WI38 (cell line): ENCODE measurements around the gene ZNF180.
"Not testable (repeated sequence)": the region's sequence is repeated elsewhere in the genome, so short reads cannot be mapped to it uniquely, and the experiment has no call there.

Experiments used
- H3K4me3 ChIP-seq: 2 replicates; pipeline ENCODE4 v1.5.1; 2011; ENCODE audit warnings: low read depth, mild to moderate bottlenecking, control low read depth, low read length
- TF ChIP-seq, protein P1 (sequence below): IDR thresholded peaks from 2 replicates; pipeline ENCODE4 v1.5.1; 2012; ENCODE audit warnings: low read depth, mild to moderate bottlenecking, control low read depth, low read length

Gene ZNF180

DNA sequence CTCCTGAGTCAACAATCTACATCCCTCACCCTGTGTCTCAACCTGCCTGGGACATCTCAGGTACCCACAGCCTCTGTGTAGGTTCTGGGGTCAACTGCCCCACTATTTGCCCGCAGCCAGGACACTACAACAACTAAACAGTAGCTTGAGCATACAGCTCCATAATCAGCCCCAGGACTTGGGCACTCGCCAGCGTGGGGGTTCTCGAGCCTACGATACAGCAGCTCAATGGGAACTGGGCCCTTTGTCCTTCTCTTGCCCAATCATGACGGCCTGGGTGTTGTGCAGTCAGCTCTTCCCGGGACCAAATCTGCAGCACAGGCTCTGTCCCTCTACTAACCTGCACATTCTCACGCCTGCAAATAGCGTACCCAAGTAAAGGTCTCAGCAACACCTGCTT, 1.3 kb downstream of the ZNF180 start:
- TF ChIP-seq, protein P1, sequence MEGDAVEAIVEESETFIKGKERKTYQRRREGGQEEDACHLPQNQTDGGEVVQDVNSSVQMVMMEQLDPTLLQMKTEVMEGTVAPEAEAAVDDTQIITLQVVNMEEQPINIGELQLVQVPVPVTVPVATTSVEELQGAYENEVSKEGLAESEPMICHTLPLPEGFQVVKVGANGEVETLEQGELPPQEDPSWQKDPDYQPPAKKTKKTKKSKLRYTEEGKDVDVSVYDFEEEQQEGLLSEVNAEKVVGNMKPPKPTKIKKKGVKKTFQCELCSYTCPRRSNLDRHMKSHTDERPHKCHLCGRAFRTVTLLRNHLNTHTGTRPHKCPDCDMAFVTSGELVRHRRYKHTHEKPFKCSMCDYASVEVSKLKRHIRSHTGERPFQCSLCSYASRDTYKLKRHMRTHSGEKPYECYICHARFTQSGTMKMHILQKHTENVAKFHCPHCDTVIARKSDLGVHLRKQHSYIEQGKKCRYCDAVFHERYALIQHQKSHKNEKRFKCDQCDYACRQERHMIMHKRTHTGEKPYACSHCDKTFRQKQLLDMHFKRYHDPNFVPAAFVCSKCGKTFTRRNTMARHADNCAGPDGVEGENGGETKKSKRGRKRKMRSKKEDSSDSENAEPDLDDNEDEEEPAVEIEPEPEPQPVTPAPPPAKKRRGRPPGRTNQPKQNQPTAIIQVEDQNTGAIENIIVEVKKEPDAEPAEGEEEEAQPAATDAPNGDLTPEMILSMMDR, result no peak
- no peak overlapping the region; the same call in 1 of the 2 replicates for H3K4me3 ChIP-seq

DNA sequence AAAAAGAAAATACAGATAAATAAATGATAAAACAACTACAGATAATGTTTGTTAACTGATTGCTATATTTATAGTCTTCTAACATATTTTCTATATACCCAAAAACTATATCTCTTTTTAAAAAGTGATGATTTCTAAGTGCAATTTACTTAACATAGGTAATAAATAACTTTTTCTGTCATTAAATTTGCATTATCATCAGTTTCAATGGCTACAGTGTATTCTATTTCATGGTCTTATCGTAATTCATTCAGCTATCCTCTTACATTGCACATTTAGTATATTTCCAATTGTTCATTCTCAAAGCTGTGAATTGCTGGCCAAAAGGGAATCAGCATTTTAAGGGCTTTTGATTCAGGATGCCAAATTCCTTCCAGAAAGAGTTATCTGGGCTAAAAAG, 3.6 kb downstream of the ZNF180 start:
- TF ChIP-seq, protein P1, result no peak
- no peak overlapping the region for H3K4me3 ChIP-seq

DNA sequence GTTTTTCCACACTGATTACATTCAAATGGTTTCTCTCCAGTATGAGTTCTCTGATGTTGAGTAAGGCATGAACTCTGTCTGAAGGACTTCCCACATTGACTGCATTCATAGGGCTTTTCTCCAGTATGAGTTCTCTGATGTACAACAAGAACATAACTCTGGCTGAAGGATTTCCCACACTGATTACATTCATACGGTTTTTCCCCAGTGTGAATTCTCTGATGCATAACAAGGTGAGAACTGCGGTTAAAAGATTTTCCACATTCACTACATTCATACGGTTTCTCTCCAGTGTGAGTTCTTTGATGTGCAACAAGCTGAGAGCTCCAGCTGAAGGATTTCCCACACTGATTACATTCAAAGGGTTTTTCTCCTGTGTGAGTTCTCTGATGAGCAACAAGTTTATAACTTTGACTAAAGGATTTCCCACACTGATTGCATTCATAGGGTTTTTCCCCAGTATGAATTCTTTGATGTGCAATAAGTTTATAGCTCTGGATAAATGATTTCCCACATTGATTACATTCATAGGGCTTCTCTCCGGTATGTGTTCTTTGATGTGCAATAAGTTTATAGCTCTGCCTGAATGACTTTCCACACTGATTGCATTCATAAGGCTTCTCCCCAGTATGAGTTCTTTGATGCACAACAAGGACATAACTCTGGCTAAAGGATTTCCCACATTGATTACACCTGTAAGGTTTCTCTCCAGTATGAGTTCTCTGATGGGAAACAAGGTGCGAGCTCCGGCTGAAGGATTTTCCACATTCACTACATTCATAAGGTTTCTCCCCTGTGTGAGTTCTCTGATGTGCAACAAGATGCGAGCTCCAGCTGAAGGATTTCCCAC, 23.5 kb downstream of the ZNF180 start:
- H3K4me3 ChIP-seq, result no peak overlapping the region
- TF ChIP-seq, protein P1, result no peak

DNA sequence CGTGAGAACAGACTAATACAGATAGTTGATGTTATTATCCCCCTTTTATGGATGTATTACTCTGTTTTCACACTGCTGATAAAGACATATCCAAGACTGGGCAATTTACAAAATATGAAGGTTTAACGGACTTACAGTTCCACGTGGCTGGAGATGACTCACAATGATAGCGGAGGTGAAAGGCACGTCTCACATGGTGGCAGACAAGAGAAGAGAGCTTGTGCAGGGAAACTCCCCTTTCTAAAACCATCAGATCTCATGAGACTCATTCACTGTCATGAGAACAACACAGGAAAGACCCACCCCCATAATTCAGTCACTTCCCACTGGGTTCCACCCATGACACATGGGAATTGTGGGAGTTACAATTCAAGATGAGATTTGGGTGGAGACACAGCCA, 31.6 kb downstream of the ZNF180 start:
- H3K4me3 ChIP-seq, result not testable (repeated sequence)

DNA sequence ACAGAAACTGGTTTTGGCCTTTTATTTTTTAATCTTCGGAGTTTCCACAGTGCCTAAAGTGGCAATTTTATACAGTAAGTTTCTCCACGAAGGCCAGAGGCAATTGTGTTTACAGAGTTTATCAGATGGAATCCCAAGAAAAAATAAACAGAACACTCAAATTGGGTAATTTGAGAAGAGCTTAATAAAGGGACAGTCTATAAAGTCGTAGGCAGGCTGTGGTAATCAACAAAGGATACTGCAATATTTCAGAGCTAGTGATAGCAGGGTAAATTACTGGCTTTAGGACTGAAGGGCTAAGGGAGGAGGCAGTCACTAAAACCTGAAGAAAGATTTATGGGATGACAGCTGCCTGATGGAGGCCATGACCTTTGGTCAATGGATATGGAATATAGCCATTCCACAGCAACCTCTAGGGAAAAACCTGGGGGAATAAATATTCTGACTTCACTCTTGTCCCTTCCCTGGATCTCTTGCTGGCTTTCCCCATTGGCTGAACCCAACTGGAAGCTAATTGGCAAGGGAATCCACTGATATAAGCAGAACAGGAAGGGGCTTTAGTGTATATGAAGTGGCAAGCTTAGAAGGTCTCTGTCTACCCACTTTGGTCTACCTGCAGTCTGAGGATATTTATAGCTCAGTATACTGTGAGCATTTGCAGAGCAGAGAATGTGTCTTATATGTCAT, 37.6 kb downstream of the ZNF180 start:
- H3K4me3 ChIP-seq, result not testable (repeated sequence)

DNA sequence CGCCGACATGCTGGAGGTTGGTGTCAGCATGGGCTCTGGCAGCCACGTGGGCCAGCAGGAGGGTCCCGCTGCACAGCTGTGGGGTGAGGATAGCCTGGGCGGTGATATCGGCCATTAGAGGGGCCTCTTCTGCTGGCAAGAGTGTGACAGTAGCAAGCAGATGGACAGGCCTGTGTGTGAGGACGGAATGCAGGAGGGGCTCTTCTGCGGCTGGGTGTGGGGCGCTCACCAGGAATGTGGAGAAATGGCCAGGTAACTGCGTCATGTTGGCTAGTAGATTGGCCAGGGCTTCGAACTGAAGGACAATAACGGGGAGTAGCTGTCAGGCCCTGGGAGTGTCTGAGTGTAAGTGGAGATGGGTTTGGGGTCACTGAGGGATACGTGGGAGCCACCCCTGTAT, 44.3 kb downstream of the ZNF180 start:
- not testable (repeated sequence) for H3K4me3 ChIP-seq

DNA sequence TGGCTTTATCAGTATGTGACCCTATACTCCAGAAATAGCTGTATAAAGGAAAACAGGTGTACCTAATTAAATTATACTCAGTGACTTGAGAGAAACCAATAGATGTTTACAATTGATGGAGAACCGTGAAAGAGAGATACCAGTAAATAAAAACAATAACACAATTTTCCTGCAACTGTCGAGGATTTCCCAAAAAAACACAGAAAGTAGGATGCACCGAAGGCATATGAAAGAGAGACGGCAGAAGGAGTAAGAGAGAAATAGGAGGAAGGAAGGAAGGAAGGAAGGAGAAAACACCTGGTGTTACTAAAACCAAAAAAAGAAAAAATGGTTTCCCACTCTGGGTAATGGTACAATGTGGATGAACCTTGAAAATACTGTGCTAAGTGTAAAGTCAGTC, 45.2 kb downstream of the ZNF180 start:
- no peak overlapping the region for H3K4me3 ChIP-seq
- TF ChIP-seq, protein P1, result no peak

DNA sequence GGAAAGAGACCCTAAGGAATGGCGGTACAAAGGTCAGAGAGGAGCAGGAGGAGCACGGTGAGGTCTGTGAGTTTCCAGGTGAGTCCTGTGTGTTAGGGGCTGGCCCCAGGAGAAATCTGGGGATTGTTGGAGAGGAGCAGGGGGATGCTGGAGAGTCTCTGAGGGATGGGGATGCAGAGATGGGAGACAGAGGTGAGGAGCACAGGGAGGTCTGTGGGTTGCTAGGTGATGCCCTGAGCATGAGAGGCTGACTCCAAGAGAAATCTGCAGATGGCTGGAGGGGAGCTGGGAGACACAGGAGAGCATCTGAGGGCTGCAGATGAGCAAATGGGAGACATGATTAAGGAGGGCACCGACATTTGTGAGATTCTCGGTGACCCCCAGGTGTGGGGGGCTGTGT, 48.0 kb downstream of the ZNF180 start:
- TF ChIP-seq, protein P1, result no peak

DNA sequence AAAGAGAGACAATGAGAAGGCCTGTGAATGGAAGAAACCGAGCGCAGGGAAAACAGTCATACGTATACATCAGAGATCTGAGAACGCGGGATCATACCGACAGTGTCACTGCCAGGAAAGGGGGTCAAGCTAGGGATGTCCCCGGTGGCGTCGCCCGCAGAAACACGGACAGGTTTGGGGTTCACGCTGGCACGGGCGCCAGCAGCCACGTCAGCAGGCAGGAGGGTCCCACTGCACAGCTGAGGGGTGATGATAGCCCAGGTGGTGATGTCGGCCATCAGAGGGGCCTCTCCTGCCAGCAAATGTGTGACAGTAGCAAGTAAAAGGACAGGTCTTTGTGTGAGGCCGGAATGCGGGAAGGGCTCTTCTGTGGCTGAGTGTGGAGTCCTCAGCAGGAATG, 48.6 kb downstream of the ZNF180 start:
- TF ChIP-seq, protein P1, result no peak
- H3K4me3 ChIP-seq, result no peak overlapping the region

More for the DNA sequence above, 48.0 kb downstream of the ZNF180 start:
- no peak overlapping the region for H3K4me3 ChIP-seq
